GM10248 (cell line): Measurements from ENCODE around the gene ABCC4.

ENCODE experiments used
- CTCF ChIA-PET: fragments of 300-600 bp; sonication (Branson Sonifier 250); formaldehyde crosslinking; extraction: SDS; loops from one replicate; lab custom pipeline; 2021; ENCODE audit warnings: antibody characterized with exemption; lab: Yijun Ruan, JAX
- POLR2A ChIA-PET: fragments of 350-650 bp; sonication (Branson Sonifier 250); formaldehyde crosslinking; extraction: SDS; loops from one replicate; lab custom pipeline; 2020; ENCODE audit warnings: antibody characterized with exemption; lab: Yijun Ruan, JAX
- DNase-seq: peaks from one replicate; pipeline ENCODE4 v3.0.0; 2012; ENCODE audit errors: extremely low spot score
- TF ChIP-seq, protein P1 (sequence below): IDR thresholded peaks from 2 replicates; pipeline ENCODE4 v1.5.1; 2012; ENCODE audit warnings: mild to moderate bottlenecking, low read depth; ENCODE audit errors: extremely low read depth, missing control alignments, control extremely low read depth

ABCC4 gene

DNA sequence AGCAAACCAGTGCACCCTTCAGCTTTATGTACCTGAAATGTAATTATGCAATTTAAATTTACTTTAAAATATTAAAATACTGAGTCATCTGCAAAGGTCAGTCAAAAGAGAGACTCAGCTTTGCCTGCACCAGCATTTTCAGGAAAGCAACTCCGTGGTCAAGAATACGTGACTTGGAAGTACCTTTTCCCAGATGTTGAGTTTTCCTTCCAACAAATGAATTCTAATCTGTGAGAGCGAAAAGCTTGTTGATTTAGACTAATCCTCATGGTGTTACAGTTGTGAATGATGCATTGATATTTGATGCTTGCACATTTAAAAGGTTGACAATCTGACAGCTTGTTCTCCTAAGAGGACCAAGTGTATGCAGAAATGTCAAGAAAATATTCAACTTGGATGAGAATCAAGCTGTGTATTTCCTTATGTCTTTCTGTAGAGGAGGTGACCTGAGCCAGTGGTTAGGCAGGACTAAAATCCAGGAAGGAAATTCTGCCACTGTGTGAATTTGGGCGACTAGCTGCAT, 270.4 kb downstream of the ABCC4 start:
- TF ChIP-seq, protein P1, sequence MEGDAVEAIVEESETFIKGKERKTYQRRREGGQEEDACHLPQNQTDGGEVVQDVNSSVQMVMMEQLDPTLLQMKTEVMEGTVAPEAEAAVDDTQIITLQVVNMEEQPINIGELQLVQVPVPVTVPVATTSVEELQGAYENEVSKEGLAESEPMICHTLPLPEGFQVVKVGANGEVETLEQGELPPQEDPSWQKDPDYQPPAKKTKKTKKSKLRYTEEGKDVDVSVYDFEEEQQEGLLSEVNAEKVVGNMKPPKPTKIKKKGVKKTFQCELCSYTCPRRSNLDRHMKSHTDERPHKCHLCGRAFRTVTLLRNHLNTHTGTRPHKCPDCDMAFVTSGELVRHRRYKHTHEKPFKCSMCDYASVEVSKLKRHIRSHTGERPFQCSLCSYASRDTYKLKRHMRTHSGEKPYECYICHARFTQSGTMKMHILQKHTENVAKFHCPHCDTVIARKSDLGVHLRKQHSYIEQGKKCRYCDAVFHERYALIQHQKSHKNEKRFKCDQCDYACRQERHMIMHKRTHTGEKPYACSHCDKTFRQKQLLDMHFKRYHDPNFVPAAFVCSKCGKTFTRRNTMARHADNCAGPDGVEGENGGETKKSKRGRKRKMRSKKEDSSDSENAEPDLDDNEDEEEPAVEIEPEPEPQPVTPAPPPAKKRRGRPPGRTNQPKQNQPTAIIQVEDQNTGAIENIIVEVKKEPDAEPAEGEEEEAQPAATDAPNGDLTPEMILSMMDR, result no peak
- ChIA-PET CTCF (interaction anchor here (1.5 kb wide), 1 partner anchor 18 kb away, joined by 4 read pairs; no protein-coding TSS in a partner anchor), POLR2A (no interaction called here)
- DNase-seq, result no peak

DNA sequence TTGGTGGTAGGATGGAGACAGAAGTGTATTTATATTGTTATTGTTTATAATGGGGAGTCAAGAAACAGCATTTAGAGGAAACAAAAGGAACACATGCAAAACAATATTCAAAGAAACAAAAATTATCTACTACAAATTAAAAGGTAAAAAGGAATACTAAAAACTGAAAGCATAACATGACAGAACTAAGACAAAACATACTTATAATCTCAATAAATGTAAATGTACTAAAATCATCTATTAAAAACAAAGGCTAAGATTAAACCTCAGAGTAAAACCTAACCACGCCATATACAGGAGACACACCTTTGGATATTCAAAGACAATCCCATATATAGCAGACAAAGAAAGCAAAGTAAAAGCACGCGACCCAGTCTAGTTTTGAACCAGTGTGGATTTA, 273.6 kb downstream of the ABCC4 start:
- ChIA-PET POLR2A (no interaction called here), CTCF (no interaction called here)
- TF ChIP-seq, protein P1, result no peak
- DNase-seq, result no peak

DNA sequence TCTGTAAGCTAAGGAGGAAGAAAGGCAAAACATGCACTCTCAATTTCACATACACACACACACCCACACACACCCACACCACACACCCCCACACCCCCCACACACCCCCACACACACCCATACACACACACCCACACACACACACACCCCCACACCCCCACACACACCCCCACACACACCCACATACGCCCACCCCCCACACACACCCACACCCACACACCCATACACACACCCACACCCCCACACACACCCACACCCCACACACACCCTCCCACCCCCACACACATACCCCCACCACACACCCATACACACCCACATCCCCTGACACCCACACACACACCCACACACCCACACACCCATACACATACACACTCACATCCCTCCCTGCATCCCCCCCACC, 276.1 kb downstream of the ABCC4 start:
- POLR2A ChIA-PET, result no interaction called here

DNA sequence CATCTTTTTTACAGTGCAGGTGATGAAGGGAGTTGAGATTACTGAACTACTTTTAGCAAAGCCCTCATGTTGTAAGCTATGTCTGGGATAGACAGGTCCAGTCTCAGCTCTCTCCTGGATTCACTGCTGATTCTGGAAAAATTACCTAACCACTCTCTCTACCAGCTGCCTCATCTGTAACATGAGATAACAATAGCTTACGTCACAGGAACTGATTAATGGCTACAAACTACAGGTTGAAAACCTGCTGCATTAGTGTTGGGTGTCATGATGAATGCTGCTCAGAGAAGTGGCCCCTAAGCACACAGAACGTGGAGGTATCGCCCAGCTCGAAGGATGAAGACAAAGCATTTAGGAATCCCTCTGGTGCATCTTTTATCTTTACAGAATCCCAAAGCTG, 277.8 kb downstream of the ABCC4 start:
- TF ChIP-seq, protein P1, result no peak
- DNase-seq, result no peak
- ChIA-PET POLR2A (no interaction called here), CTCF (interaction anchor here (1.3 kb wide), 1 partner anchor 30 kb away, joined by 3 read pairs; no protein-coding TSS in a partner anchor)

More for the DNA sequence above, 276.1 kb downstream of the ABCC4 start:
- DNase-seq, result no peak
- TF ChIP-seq, protein P1, result no peak
- CTCF ChIA-PET, result no interaction called here

DNA sequence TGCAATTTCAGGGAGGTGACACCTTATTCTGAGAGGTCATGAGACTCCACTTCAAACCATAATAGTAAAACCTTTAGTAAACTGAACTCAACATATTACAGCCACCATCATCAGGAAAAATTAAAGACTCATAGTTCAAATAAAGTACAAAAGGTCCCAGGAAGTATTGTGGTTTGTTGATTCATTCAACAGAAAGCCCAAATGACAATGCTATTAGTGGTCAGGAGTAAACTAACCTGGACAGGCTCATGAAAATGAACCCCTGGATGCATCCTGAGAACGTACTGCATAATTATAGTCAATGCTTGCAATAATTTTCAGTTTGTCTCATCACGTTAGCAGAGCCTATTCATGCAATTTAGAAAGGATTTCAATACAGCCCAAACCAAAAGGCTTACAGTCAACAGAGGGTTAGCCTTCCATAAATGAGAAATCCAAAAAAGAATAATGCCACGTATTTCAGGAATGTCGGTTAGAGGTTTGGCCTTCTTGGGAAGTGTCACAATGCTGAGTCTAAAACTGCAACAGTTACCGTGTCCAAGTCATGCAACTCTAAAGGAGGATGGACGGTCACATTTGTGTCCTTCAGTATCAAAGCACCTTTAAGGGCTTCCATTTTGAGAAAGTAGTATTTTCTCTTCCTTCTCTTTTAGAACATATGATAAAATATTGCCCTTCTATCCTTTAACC, 280.8 kb downstream of the ABCC4 start:
- DNase-seq, result no peak
- POLR2A ChIA-PET, result no interaction called here
- TF ChIP-seq, protein P1, result no peak
- CTCF ChIA-PET, result interaction anchor here (1.5 kb wide), 1 partner anchor 9 kb away, joined by 4 read pairs; no protein-coding TSS in a partner anchor

DNA sequence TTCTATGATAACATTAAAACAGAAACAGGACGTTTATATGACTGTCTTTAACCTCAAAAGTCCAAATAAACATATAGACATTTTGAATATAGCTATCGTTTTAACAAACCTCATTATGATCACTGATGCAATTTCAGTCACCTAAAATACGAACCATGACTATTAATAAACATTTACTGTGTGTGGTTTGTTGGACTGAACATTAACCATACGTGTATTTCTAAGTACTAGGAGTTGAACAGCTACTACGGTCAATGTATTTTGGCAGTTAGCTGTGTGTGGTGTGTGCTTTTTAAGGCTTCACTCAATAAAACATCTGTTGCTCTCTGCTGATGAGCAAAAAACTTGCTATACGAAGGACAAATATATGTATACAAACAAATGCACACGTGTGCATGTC, 281.4 kb downstream of the ABCC4 start:
- TF ChIP-seq, protein P1, result no peak
- ChIA-PET POLR2A (no interaction called here), CTCF (interaction anchor here (1.5 kb wide), 1 partner anchor 9 kb away, joined by 4 read pairs; no protein-coding TSS in a partner anchor)
- no peak for DNase-seq
